K562 (cell line): ENCODE data around the gene MAB21L4. TPM values are rescaled to one million over a fixed set of nuclear protein-coding genes. Genes with fewer than 3 reads are reported as not detected.

ENCODE experiments used
- ATAC-seq: fragments of 200-7000 bp; cut with Tn5 transposase; 3 replicates; pipeline ENCODE4 v1.9.1; 2020; ENCODE audit warnings: moderate library complexity
- BruUV-seq: library from RNA; stranded (reverse); fragments of 400-500 nt; replicated peaks from 2 replicates; lab custom pipeline; 2021; lab: Mats Ljungman, UMichigan
- CTCF ChIA-PET: fragments of 300-600 bp; formaldehyde crosslinking; extraction: SDS; loops from one replicate; lab custom pipeline; 2021; ENCODE audit warnings: low intra/inter-chr PET ratio; lab: Yijun Ruan, JAX
- POLR2A ChIA-PET: fragments of 300-600, 350-650 bp; sonication (Branson Sonifier 250); formaldehyde crosslinking; extraction: SDS; loops from one replicate; lab custom pipeline; 2021; ENCODE audit warnings: antibody characterized with exemption, inconsistent platforms; lab: Yijun Ruan, JAX
- DNase-seq, 4 experiments: peaks; one replicate each; pipeline versions ENCODE4 v3.0.0 to v3.0.0-alpha.2; 2011 to 2018; ENCODE audit warnings: low spot score in 3 of 4, mixed read lengths in 3 of 4; ENCODE audit errors: extremely low read depth in 1 of 4
- FAIRE-seq: peaks from 2 replicates; lab custom pipeline; 2011; peaks lifted over from hg19 to GRCh38; lab: Jason Lieb, UNC
- H2AFZ ChIP-seq: 2 replicates; pipeline ENCODE4 v1.6.0; 2011; ENCODE audit warnings: low read depth, low read length, control low read depth, inconsistent platforms
- H3K27ac ChIP-seq: fragments of 200-600 bp; 3 replicates; pipeline ENCODE4 v1.8.0; 2011; ENCODE audit warnings: low read depth, mild to moderate bottlenecking, control low read depth, inconsistent platforms, low read length, moderate library complexity, mixed read lengths; ENCODE audit errors: extremely low read depth
- H3K27me3 ChIP-seq, 2 experiments: fragments of 300-600 bp in 1 of 2; 2 replicates in 1 of 2; 3 replicates in 1 of 2; pipeline versions ENCODE4 v1.6.0 to v1.8.0; 2011; ENCODE audit warnings: inconsistent platforms in 2 of 2, low read length in 2 of 2, mild to moderate bottlenecking in 1 of 2, mixed read lengths in 1 of 2, moderate library complexity in 1 of 2; ENCODE audit not compliant: control insufficient read depth in 2 of 2, insufficient read depth in 2 of 2
- H3K36me3 ChIP-seq: fragments of 300-600 bp; 3 replicates; pipeline ENCODE4 v1.8.0; 2011; ENCODE audit warnings: mild to moderate bottlenecking, low read length, inconsistent platforms; ENCODE audit not compliant: control insufficient read depth, insufficient read depth
- H3K4me1 ChIP-seq, 2 experiments: fragments of 200-600 bp in 1 of 2; replicated peaks in 1 of 2; 2 replicates in 1 of 2; 3 replicates in 1 of 2; pipeline versions ENCODE4 v1.5.1 to v1.8.0; 2011; ENCODE audit warnings: inconsistent platforms in 2 of 2, low read length in 2 of 2, mild to moderate bottlenecking in 1 of 2, mixed read lengths in 1 of 2, moderate library complexity in 1 of 2; ENCODE audit not compliant: control insufficient read depth in 2 of 2, insufficient read depth in 2 of 2
- H3K4me2 ChIP-seq: 2 replicates; pipeline ENCODE4 v1.6.1; 2011; ENCODE audit warnings: low read length, control low read depth, inconsistent platforms, mixed read lengths; ENCODE audit not compliant: insufficient read depth
- H3K4me3 ChIP-seq: fragments of 200-600 bp; sonication (generic), shearing (Covaris generic); 2 replicates; pipeline ENCODE4 v1.5.1; 2016; ENCODE audit warnings: control low read depth, inconsistent platforms
- H3K79me2 ChIP-seq: fragments of 200-600 bp; 3 replicates; pipeline ENCODE4 v1.8.0; 2011; ENCODE audit warnings: low read length, inconsistent platforms; ENCODE audit not compliant: control insufficient read depth, insufficient read depth
- H3K9ac ChIP-seq, 2 experiments: 2 replicates each; pipeline versions ENCODE4 v1.6.0 to v1.6.1; 2011; ENCODE audit warnings: low read depth in 2 of 2, low read length in 2 of 2, control low read depth in 1 of 2, inconsistent platforms in 1 of 2, mild to moderate bottlenecking in 1 of 2, mixed read lengths in 1 of 2; ENCODE audit not compliant: insufficient read depth in 1 of 2
- H3K9me1 ChIP-seq: one replicate; pipeline ENCODE4 v1.6.0; 2011; ENCODE audit warnings: inconsistent platforms, mild to moderate bottlenecking, low read length, moderate library complexity; ENCODE audit not compliant: control insufficient read depth, insufficient read depth
- H3K9me3 ChIP-seq: replicated peaks from 2 replicates; pipeline ENCODE4 v1.5.1; 2011; ENCODE audit warnings: low read depth, low read length, inconsistent platforms; ENCODE audit not compliant: control insufficient read depth, insufficient read depth
- H4K20me1 ChIP-seq: replicated peaks from 2 replicates; pipeline ENCODE4 v1.6.1; 2011; ENCODE audit warnings: low read length, inconsistent platforms, mixed read lengths; ENCODE audit not compliant: control insufficient read depth, insufficient read depth
- MTA3 ChIP-seq: fragments of 450-650 bp; formaldehyde crosslinking; IDR thresholded peaks from 2 replicates; pipeline ENCODE4 v1.6.1; 2017; ENCODE audit warnings: mild to moderate bottlenecking, borderline replicate concordance
- MYBL2 ChIP-seq, 2 experiments: fragments of 450-650 bp in 1 of 2; sonication (generic) in 1 of 2; formaldehyde crosslinking in 1 of 2; IDR thresholded peaks; 2 replicates each; pipeline versions ENCODE4 v1.6.1 to v1.8.1; 2017 to 2022; ENCODE audit warnings: borderline replicate concordance in 1 of 2, inconsistent platforms in 1 of 2, low read depth in 1 of 2, mild to moderate bottlenecking in 1 of 2, missing genetic modification reagents in 1 of 2, moderate library complexity in 1 of 2
- ZEB2 ChIP-seq: fragments of 450-650 bp; IDR thresholded peaks from 2 replicates; pipeline ENCODE4 v1.6.1; 2016
- ZNF224 ChIP-seq: sonication (generic); formaldehyde crosslinking; IDR thresholded peaks from 2 replicates; pipeline ENCODE4 v1.8.0; 2022; ENCODE audit warnings: mild to moderate bottlenecking, missing genetic modification reagents
- ZNF561 ChIP-seq: fragments of 450-650 bp; formaldehyde crosslinking; conservative IDR thresholded peaks from 2 replicates; pipeline ENCODE4 v1.4.0; 2020; ENCODE audit warnings: mild to moderate bottlenecking, moderate library complexity
- WGBS: fragments of 100-300 bp; shearing (Covaris generic); methylation state at CpG from one replicate; pipeline ENCODE4 v1.1.6; 2016; ENCODE audit warnings: low coverage, mixed read lengths; ENCODE audit not compliant: insufficient coverage; ENCODE audit errors: missing lambda C conversion rate; 5-methylcytosine and 5-hydroxymethylcytosine counted together
- in situ Hi-C: fragments of 300-500 bp; cut with MboI; formaldehyde crosslinking; loops from 4 replicates; pipeline ENCODE4 v1.15.0; 2018; ENCODE audit warnings: inconsistent platforms, mixed read lengths
- intact Hi-C: fragments of 100-400 bp; cut with micrococcal nuclease; formaldehyde crosslinking; loops from 2 replicates; pipeline ENCODE4 v1.14.2; 2022
- polyA plus RNA-seq, 8 experiments: library from polyadenylated mRNA; depleted of rRNA in 4 of 8; stranded (reverse) in 5 of 8; unstranded in 3 of 8; fragments of >200 nt; fragmentation: Nextera tagmentation in 2 of 8; fragmentation: Illumina TruSeq in 1 of 8; extraction: Ambion mirVana in 2 of 8; extraction: Trizol in 1 of 8; gene quantifications; 2 replicates each; pipeline versions ENCODE4 v1.2.1 to v1.2.3, GENCODE V29; 2011 to 2014; ENCODE audit warnings: inconsistent platforms in 1 of 8, missing spikeins in 1 of 8
- total RNA-seq, 7 experiments: library from RNA; depleted of rRNA in 6 of 7; stranded (reverse); fragments of >200 nt in 6 of 7; fragmentation: Illumina TruSeq in 2 of 7; extraction: Trizol in 2 of 7; gene quantifications; 2 replicates each; pipeline versions ENCODE4 v1.2.1 to v1.2.3, GENCODE V29; 2011 to 2021; ENCODE audit warnings: low replicate concordance in 1 of 7
- TF ChIP-seq, protein P1 (sequence below): fragments of 450-650 bp; formaldehyde crosslinking; IDR thresholded peaks from 2 replicates; pipeline ENCODE4 v1.4.0; 2020; ENCODE audit warnings: mild to moderate bottlenecking, mixed read lengths

Gene MAB21L4
- total and polyA plus RNA-seq, 9 of the 15 experiments (the other 6 are each of a cell fraction or from before 2014, with no cell fraction given): 0.03 TPM; not detected in 8

- no peak for FAIRE-seq
- intact Hi-C loops: loop anchor here (10.0 kb wide), 1 partner anchor 159 kb away; no protein-coding TSS in a partner anchor
- in situ Hi-C loops: no loop called here
Measured at GRCh38 chr2:240915526-240916341, 19.8 kb upstream of the MAB21L4 start.

More at GRCh38 chr2:240915526-240916341, 19.8 kb upstream of the MAB21L4 start:
- Histone ChIP-seq H3K4me1 (peaks cover 0 to 27% of the 10 kb centered on the region in 2 experiments; a peak in 2 of 5 replicates), H3K36me3 (no peaks in the 10 kb centered on the region), H3K9me1 (no peaks in the 10 kb centered on the region), H4K20me1 (peaks cover 6% of the 10 kb centered on the region), H3K79me2 (no peaks in the 10 kb centered on the region), H3K9me3 (no peaks in the 10 kb centered on the region), H3K27ac (no peak overlapping the region), H3K9ac (no peak overlapping the region), H3K4me3 (no peak overlapping the region), H3K4me2 (no peak overlapping the region), H2AFZ (no peak overlapping the region), H3K27me3 (peaks cover 0 to 42% of the 10 kb centered on the region in 2 experiments; a peak in 2 of 5 replicates)
- ChIA-PET CTCF (no interaction called here), POLR2A (no interaction called here)
- BruUV-seq: no TSS peak
- TF ChIP-seq ZNF224 (no peak), MTA3 (no peak), ZEB2 (no peak), MYBL2 (IDR thresholded peaks at IDR 0.05; ENCODE audit: low read depth) (no peak), MYBL2 (CRISPR knock-in tag; IDR thresholded peaks at IDR 0.05; ENCODE audit: borderline replicate concordance) (no peak), ZNF561 (no peak)
- TF ChIP-seq, protein P1, sequence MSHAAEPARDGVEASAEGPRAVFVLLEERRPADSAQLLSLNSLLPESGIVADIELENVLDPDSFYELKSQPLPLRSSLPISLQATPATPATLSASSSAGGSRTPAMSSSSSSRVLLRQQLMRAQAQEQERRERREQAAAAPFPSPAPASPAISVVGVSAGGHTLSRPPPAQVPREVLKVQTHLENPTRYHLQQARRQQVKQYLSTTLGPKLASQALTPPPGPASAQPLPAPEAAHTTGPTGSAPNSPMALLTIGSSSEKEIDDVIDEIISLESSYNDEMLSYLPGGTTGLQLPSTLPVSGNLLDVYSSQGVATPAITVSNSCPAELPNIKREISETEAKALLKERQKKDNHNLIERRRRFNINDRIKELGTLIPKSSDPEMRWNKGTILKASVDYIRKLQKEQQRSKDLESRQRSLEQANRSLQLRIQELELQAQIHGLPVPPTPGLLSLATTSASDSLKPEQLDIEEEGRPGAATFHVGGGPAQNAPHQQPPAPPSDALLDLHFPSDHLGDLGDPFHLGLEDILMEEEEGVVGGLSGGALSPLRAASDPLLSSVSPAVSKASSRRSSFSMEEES (CRISPR knock-in tag): no peak
- no peak for DNase-seq
- 15% methylated on average over 16 of the region's 34 CpGs for WGBS
- ATAC-seq: no peak
